HPDE6-E6E7 (cell line): ENCODE data around the gene ADGRE3.

Experiments
- DNase-seq: peaks from one replicate; pipeline ENCODE4 v3.0.0; 2011; ENCODE audit warnings: missing footprints; ENCODE audit errors: extremely low spot score

ADGRE3 gene, protein sequence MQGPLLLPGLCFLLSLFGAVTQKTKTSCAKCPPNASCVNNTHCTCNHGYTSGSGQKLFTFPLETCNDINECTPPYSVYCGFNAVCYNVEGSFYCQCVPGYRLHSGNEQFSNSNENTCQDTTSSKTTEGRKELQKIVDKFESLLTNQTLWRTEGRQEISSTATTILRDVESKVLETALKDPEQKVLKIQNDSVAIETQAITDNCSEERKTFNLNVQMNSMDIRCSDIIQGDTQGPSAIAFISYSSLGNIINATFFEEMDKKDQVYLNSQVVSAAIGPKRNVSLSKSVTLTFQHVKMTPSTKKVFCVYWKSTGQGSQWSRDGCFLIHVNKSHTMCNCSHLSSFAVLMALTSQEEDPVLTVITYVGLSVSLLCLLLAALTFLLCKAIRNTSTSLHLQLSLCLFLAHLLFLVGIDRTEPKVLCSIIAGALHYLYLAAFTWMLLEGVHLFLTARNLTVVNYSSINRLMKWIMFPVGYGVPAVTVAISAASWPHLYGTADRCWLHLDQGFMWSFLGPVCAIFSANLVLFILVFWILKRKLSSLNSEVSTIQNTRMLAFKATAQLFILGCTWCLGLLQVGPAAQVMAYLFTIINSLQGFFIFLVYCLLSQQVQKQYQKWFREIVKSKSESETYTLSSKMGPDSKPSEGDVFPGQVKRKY

DNA sequence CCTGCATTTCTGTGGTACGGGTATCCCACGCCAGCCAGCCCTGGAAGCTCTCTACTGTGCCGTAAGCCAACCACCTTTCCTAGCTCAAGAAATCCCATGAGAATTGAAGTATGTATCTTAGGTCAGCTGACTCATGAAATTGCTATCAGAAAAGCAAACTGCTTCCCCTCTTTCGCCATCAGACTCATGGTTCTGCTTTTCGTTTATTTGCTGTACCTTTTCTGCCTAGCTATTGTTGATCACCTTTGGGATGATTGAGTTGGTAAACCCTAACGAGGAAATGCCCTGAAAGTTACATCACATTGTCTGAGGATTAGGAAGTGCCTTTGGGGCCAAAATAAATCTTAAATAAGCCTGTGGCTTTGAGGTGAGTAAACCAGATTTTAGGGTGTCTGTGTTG, at the start of gene ADGRE3:
TSS of gene ADGRE3 (minus strand) at position 81 of the 400 bp plus-strand sequence. CDS start at position 7, 74 bp downstream.
- no peak for DNase-seq

DNA sequence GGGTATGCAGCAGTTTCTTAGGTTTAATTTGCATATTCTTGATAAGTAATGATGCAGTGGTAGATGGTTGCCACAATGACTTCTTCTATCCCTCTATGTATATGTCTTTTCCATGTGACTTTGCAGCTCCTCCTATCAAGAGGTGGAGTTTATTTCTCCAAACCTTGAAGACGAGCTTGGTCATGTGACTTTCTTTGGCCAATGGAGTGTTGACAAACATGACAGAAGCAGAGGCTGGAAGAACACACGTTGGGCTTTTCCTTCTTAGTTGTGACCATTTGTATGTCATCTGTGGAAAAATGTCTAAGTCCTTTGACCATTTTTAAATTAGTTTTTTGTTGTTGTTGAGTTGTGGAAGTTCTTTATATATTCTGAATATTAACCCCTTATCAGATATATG, 47.5 kb upstream of the ADGRE3 start:
- no peak for DNase-seq

DNA sequence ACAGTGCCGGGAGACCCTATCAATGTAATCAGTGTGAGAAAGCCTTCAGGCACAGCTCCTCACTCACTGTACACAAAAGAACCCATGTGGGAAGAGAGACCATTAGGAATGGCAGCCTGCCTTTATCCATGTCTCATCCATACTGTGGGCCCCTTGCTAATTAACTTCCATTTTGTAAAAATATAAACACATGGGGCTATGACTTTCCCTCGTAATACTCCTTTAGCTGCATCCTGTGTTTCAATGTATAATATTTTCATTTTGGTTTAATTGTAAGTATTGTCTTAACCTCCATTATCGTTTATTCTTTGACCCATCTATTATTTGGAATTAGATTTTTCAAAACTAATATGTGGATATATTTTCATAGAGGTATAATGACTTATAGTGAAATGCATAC, 44.5 kb upstream of the ADGRE3 start:
- no peak for DNase-seq

DNA sequence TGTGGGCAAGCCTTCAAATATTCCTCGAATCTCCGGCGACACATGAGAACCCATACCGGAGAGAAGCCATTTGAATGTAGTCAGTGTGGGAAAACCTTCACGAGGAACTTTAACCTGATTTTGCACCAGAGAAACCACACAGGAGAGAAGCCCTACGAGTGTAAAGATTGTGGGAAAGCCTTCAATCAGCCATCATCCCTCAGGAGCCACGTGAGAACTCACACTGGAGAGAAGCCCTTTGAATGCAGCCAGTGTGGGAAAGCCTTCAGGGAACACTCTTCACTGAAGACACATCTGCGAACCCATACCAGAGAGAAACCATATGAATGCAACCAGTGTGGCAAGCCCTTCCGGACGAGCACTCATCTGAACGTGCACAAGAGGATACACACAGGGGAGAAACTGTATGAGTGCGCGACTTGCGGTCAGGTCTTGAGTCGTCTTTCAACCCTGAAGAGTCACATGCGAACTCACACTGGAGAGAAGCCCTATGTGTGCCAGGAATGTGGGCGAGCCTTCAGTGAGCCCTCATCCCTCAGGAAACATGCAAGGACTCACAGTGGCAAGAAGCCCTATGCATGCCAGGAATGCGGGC, 44.0 kb upstream of the ADGRE3 start:
- no peak for DNase-seq

DNA sequence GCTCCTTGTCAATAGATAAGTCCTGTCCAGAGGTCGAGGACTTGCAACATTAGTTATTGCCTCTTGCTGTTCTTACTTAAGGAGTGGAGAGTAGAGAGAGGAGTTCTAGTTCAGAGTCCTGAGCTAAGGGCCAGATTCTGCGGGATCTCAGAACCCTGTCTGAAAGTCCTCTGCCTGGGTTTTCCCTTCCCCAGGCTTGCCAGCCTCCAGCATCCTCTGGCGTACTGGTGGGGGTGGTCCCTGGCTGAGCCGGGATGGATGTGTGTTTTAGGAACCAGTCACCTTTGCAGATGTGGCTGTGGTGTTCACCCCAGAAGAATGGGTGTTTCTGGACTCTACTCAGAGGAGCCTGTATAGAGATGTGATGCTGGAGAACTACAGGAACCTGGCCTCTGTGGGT, 41.2 kb upstream of the ADGRE3 start:
- DNase-seq: no peak

DNA sequence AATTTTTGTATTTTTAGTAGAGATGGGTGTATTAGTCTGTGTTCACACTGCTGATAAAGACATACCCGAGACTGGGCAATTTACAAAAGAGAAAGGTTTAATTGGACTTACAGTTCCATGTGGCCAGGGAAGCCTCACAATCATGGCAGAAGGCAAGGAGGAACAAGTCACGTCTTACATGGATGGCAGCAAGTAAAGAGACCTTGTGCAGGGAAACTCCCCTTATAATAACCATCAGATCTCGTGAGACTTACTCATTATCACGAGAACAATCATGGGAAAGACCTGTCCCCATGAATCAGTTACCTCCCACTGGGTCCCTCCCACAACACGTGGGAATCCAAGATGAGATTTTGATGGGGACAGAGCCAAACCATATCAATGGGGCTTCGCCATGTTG, 29.8 kb upstream of the ADGRE3 start:
- DNase-seq: no peak

DNA sequence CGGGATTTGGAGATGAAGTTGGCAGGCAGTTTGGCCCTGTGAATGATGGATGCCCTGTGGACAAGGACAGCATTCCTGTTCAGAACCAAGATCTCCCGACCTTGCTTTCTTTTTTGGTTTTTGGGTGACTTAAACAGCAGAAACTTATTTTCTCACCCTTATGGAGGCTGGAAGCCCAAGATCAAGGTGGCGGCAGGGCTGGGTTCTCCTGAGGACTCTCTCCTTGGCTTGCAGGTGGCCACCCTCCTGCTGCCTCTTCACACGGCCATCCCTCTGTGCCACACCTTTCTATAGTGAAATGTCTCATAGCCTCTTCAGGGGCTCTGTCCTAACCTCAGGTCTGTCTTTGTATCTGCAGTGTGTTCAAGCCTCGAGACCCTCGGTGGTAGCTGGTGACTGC, 29.2 kb upstream of the ADGRE3 start:
- DNase-seq: no peak

DNA sequence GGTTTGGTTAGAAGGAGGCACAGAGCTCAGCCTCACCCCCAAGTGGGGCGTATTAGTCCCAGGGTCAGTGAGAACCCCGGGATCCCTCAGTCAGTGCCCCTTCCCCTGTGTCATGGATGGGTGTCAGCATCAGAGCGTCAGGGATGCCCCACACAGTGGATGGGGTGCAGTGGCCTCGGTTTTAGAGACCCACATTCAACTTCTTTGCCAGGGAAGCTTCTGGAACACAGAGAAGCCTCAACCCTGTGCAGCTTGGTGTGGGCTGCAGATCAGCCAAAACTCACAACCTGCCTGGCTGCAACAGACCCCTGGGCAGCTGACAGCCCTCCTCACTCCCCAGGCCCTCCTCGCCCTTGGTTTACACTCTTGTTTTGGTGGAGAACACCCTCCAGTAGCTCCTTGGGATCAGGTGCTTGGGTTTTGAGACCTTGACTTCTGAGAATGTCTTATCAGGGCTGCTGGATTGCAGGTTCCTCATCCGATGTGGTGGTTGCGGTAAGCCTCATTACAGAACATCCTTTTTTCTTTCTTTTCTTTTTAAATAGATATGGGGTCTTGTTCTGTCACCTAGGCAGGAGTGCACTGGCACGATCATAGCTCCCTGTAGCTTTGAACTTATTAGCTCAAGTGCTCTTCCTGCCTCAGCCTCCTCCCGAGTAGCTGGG, 26.2 kb upstream of the ADGRE3 start:
- no peak for DNase-seq

DNA sequence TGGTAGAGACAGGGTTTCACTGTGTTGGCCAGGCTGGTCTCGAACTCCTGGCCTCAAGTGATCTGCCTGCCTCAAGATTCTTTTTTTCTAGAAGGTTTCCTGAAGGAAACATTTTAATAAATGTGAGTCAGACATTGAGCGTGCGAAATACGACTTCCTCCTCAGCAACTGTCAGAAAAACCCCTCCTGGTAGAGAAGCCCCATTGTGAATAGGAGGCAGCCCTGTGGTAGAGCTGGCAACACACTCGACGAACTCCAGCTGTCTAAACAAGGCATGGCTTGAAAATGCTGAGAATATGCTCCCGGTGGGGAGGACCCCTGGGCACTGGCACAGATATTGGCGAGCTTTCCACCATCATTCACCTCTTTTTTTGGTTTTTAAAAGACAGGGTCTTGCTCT, 25.0 kb upstream of the ADGRE3 start:
- no peak for DNase-seq

DNA sequence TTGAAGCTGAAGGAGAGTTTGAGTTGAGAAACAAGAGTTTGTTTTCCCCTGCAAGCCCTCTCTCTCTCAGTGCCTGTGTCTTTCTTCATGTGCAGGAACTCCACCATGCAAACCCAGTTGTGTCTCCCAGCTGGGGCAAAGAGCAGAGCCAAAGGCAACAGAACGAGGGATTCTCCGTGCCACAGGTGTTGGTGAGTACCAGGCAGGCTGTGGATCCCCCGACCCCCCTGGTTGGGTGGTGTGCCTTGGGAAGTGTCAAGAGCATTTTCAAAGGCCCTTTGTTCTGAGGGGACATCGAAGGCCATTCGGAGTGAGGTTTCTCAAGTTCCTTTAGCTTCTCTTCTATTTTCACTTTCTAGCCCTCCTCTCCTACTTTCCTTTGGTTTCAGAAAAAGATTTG, 20.8 kb upstream of the ADGRE3 start:
- DNase-seq: no peak

DNA sequence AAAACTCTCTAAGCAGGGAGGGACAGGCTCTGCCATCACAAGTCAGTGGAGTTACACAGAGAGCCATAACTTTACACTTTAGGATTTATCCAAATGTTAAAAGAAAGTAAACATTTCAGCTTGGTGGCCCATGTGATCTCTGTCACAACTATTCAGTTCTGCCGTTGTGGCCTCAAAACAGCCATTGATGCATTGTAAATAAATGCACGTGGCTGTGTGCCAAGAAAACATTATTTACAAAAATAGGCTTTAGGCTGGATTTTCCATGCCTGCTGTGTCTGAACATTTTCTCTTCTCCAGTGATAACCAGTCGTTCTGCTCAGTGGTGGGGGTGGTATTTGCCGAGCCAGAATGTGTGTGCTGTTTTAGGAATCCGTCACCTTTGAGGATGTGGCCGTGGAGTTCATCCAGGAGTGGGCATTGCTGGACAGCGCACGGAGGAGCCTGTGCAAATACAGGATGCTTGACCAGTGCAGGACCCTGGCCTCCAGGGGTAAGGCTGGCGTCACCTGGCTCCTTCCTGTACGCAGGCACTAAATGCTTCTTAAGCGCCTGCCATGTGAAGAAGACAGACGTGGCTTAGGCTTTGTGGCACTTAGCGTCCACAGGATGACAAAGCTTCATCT, 20.1 kb upstream of the ADGRE3 start:
- no peak for DNase-seq

DNA sequence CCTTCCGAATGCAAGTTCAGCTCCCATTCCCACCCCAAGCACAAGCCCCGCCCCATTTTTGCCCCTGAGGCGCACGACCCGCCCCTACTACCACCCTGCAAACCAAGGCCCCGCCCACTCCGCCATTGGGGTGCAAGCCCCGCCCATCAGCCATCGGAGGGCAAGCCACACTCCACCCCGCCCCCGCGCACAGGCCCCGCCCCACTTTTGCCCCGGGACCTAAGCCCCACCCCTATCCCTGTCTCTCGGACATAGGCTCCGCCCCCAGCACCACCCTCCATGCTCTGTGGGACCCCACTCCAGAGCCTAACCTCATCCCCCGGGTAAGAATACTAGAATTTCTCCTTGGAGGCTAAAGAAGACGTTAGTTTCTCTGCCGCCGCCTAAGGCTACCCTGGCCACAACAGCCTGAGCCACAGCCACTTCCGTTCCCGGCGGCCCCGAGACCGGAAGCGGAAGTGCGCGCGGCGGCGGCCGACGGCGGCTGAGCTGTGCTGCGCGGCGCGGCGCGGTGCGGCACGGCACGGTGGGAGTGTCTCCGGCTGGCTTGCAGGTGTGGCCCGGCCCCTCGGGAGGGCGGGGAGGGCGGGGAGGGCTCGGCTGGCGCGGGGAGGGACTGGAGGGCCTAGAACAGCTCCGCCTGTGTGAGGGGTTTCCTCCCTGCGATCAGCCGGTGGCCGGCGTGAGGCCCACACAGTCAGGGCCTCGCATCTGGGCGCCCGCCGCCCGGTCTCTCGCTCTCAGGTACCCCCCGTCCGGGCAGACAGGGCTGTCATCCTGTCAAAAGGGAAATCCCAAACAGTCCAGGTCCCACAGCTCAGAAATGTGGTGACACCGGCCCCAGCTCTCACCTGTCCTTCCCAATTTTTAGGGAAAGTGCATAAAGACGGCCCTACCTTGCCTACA, 15.2 kb upstream of the ADGRE3 start, which contains the start of gene ZNF333:
TSS of gene ZNF333 (plus strand) at position 451 of the 906 bp plus-strand sequence. CDS start 3,444 bp downstream, outside the sequence.
- DNase-seq: peak; percentile 85

DNA sequence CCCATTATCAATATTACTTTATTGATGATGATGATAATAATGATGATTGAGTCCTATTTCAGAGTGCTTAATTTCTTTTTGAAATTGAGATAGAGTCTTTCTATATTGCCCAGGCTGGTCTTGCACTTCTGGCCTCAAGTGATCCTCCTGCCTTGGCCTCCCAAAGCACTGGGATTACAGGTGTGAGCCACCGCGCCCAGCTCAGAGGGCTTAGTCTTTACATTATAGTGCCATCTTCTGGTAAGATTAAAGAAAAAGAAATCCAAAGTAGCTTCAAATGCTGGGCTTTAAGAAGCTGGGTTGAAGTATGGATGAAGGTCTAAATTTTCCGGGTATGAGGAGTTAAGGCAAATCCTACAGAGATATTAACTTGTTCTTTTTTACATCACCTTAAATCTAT, 11.8 kb upstream of the ADGRE3 start:
- DNase-seq: no peak

DNA sequence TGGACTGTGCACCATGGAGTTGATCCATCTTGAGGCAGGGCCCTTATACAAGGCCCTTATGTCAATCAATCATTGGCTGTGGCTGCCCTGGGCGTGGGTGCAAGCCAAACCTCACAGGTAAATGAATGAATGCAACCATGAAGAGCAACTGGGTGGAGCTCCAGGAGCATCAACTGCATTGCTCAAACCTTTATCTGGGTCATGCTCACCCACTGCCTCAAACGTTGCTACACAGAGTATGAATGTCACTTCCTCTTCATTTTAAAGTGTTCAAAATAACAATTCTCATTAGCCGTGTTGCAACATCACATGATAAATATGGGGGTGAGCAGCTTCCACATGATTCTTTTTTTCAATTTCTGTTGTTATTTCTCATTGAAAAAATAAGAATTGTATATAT, 8.8 kb upstream of the ADGRE3 start:
- no peak for DNase-seq

DNA sequence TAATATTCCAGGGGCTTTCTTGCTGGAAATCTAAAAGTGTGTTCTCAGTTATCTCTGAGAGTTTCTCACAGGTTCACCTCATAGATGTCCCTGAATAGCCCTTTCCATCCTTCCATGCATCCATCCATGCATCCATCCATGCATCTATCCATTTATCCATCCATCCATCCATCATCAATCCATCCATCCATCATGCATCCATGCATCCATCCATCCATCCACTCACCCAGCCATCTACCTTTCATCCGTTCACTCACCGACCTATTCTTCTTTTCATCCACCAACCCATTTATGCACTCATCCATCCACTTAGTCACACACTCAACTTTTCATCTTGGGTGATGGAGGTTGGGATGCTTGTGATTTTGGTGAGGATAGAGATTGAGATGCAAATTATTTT, 7.4 kb upstream of the ADGRE3 start:
- no peak for DNase-seq

DNA sequence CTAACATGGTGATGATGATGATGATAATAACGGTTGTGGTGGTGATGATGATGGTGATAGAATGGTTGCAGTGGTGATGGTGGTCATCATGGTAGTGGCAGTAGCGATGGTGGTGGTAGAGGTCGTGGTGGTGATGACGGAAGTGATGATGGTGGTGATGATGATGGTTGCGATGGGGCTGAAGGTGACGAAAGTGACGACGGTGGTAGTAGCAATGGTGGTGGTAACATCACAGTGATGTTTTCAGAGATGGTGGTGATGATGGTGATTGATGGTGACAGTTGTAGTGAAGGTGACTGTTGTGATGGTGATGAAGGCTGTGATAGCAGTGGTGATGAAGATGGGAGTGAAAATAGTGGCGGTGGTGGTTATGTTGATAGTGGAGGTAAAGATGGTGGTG, 3.6 kb upstream of the ADGRE3 start:
- no peak for DNase-seq

DNA sequence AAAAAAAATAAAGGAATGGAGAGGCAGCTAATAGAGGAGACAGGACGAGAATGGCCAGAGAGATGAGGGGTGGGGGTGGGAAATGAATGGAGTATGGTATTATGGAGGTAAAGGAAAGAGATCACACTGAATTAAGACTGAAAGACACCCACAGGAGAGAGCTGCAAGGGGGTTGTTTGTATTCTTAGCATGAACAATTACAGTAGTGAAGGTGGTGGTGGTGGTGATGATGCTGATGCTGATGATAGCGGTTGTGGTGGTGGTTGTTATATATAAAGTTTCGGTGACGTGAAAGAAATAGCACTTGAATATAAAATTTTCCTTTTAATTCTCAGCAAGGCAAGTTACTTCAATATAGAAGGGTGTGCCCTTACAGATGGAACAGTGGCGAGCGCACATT, 2.8 kb upstream of the ADGRE3 start:
- no peak for DNase-seq

DNA sequence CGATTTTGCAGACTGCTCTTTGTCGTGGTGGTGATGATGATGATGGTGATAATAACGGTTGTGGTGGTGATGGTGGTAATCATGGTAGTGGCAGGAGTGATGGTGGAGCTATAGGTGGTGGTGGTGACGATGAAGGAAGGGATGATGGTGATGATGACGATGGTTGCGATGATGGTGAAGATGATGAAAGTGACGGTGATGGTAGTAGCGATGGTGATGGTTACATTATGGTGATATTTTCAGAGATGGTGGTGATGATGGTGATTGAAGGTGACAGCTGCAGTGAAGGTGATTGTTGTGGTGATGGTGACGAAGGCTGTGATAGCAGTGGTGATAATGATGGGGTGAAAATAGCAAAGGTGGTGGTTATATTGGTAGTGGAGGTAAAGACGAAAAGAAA, 2.1 kb upstream of the ADGRE3 start:
- no peak for DNase-seq

DNA sequence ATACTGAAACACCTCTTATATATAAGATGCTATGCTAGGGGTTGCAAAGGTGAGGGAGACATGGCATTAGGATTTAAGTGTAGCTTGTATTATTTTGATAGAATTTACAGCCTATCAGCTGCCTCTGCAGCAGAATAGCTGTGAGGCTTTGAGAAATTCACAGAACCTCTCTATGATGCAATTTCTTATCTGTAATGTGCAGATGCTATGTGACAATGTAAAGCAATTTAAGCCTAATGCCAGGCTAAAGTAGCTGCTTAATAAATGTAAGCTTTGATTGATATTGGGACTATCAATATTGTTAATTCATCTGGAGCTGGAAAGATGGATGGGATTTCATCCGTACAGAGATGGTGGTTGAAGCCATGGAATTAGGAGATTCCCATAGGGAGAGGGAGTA, 1.6 kb downstream of the ADGRE3 start:
- DNase-seq: no peak

DNA sequence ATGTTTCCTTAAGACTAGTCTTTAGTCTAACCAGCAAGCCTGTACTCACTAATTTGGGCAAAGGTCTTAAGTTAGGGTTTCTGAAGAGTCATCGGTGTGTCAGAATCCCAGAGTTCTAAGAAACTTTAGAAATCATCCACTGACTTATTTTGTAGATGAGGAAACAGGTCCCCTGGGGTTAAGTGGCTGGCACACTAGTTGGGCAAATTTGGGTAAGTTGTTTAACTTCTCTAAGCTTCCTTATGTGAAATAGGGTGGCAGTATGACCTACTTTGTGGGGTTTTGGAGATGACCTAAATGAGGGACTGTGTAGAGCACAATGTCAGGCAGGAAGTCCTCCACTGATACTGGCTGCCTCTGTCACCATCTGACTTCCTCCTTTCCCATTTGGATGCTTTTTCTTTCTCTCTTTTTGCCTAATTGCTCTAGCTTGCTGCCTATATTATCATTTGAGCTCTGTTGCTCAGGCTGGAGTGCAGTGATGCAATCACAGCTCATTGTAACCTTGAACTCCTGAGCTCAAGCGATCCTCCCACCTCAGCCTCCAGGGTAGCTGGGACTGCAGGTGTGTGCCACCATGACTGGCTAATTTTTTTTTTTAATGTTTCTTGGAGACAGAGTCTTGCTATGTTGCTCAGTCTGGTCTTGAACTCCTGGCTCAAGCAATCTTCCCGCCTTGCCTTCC, 2.3 kb downstream of the ADGRE3 start:
- no peak for DNase-seq
